Smooth muscle cell (in vitro differentiated cells): Measurements from ENCODE around the gene SCYL1. TPM values are rescaled to one million over a fixed set of nuclear protein-coding genes. Genes with fewer than 3 reads are reported as not detected.

Experiments
- DNase-seq: peaks from one replicate; lab custom pipeline; 2025; ENCODE audit not compliant: unreplicated experiment; lab: John Stamatoyannopoulos, UW
- H2AFZ ChIP-seq: fragments of 200-600 bp; sonication (generic); 2 replicates; pipeline ENCODE4 v1.6.0; 2016; ENCODE audit warnings: antibody characterized with exemption, low read depth, mild to moderate bottlenecking
- H3F3A ChIP-seq: fragments of 200-600 bp; sonication (generic); 2 replicates; pipeline ENCODE4 v1.6.0; 2017; ENCODE audit warnings: antibody characterized with exemption, low read depth
- H3K27ac ChIP-seq: fragments of 200-600 bp; sonication (generic); 2 replicates; pipeline ENCODE4 v1.5.1; 2016; ENCODE audit warnings: low read depth, mild to moderate bottlenecking
- H3K27me3 ChIP-seq: fragments of 200-600 bp; sonication (generic); 2 replicates; pipeline ENCODE4 v1.6.1; 2016; ENCODE audit warnings: low read depth, mild to moderate bottlenecking
- H3K36me3 ChIP-seq: fragments of 200-600 bp; sonication (generic); 2 replicates; pipeline ENCODE4 v1.5.1; 2016; ENCODE audit warnings: low read depth
- H3K4me1 ChIP-seq: fragments of 200-600 bp; sonication (generic); 2 replicates; pipeline ENCODE4 v1.5.1; 2016; ENCODE audit warnings: low read depth
- H3K4me2 ChIP-seq: fragments of 200-600 bp; sonication (generic); 2 replicates; pipeline ENCODE4 v1.6.0; 2016; ENCODE audit warnings: mild to moderate bottlenecking
- H3K4me3 ChIP-seq: fragments of 200-600 bp; sonication (generic); 2 replicates; pipeline ENCODE4 v1.5.1; 2016; ENCODE audit warnings: mild to moderate bottlenecking
- H3K79me2 ChIP-seq: fragments of 200-600 bp; sonication (generic); 2 replicates; pipeline ENCODE4 v1.6.0; 2016; ENCODE audit warnings: low read depth, mild to moderate bottlenecking
- H3K9ac ChIP-seq: fragments of 200-600 bp; sonication (generic); 2 replicates; pipeline ENCODE4 v1.6.0; 2016; ENCODE audit warnings: low read depth
- H3K9me3 ChIP-seq: fragments of 200-600 bp; sonication (generic); replicated peaks from 2 replicates; pipeline ENCODE4 v1.5.1; 2016; ENCODE audit warnings: low read depth
- H4K20me1 ChIP-seq: fragments of 200-600 bp; sonication (generic); 2 replicates; pipeline ENCODE4 v1.6.0; 2016; ENCODE audit warnings: low read depth
- WGBS: methylation state at CpG from one replicate; pipeline ENCODE4 v1.1.7; 2016; ENCODE audit warnings: low lambda C conversion rate; 5-methylcytosine and 5-hydroxymethylcytosine counted together
- polyA plus RNA-seq: library from polyadenylated mRNA; unstranded; fragments of >200 nt; fragmentation: Nextera tagmentation; extraction: Ambion mirVana; gene quantifications from 2 replicates; pipeline ENCODE4 v1.2.1, GENCODE V29; 2016
- total RNA-seq: library from RNA; depleted of rRNA; stranded (reverse); fragments of >200 nt; gene quantifications from 2 replicates; pipeline ENCODE4 v1.2.3, GENCODE V29; 2014
- TF ChIP-seq, protein P1 (sequence below): fragments of 200-600 bp; sonication (generic); IDR thresholded peaks from 2 replicates; pipeline ENCODE4 v1.5.1; 2017; ENCODE audit warnings: borderline replicate concordance, mild to moderate bottlenecking, antibody characterized with exemption; ENCODE audit not compliant: insufficient read depth, poor library complexity, severe bottlenecking

The SCYL1 gene
- total and polyA plus RNA-seq, 2 experiments from 2014 or later = 66.6 to 123 TPM

DNA sequence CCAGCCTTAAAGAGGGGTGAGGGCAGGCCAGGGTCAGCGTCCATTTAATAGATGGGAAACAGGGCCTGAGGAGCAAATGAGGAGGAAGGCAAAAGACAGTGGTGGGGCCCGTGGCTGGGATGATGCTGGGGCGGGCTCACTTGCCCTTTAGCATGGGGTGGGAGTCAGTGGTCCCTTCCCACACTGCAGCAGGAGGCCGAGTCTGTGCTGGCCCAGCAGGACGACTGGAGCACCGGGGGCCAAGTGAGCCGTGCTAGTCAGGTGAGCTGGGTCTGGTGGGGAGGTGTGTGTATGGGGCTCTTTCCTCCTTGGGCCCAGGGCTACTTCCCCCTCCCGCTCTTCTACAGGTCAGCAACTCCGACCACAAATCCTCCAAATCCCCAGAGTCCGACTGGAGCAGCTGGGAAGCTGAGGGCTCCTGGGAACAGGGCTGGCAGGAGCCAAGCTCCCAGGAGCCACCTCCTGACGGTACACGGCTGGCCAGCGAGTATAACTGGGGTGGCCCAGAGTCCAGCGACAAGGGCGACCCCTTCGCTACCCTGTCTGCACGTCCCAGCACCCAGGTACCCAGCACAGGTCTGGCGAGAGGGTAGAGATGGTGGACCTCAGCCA is 12.8 kb downstream of the SCYL1 start:
- no peak overlapping the region for H2AFZ ChIP-seq
- no peak overlapping the region for H3K9ac ChIP-seq
- H3K36me3 ChIP-seq = no peaks in the 10 kb centered on the region
- peaks cover 11% of the 10 kb centered on the region for H3K4me1 ChIP-seq
- WGBS = 79% methylated on average over 18 of the region's 18 CpGs
- H3F3A ChIP-seq = peaks cover 31% of the 10 kb centered on the region
- H3K4me2 ChIP-seq = no peak overlapping the region
- no peaks in the 10 kb centered on the region for H3K9me3 ChIP-seq
- DNase-seq = no peak
- TF ChIP-seq, protein P1, sequence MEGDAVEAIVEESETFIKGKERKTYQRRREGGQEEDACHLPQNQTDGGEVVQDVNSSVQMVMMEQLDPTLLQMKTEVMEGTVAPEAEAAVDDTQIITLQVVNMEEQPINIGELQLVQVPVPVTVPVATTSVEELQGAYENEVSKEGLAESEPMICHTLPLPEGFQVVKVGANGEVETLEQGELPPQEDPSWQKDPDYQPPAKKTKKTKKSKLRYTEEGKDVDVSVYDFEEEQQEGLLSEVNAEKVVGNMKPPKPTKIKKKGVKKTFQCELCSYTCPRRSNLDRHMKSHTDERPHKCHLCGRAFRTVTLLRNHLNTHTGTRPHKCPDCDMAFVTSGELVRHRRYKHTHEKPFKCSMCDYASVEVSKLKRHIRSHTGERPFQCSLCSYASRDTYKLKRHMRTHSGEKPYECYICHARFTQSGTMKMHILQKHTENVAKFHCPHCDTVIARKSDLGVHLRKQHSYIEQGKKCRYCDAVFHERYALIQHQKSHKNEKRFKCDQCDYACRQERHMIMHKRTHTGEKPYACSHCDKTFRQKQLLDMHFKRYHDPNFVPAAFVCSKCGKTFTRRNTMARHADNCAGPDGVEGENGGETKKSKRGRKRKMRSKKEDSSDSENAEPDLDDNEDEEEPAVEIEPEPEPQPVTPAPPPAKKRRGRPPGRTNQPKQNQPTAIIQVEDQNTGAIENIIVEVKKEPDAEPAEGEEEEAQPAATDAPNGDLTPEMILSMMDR = no peak
- no peaks in the 10 kb centered on the region for H3K79me2 ChIP-seq
- peaks cover 71% of the 10 kb centered on the region for H4K20me1 ChIP-seq
- no peak overlapping the region for H3K27ac ChIP-seq
- no peak overlapping the region for H3K4me3 ChIP-seq
- no peaks in the 10 kb centered on the region for H3K27me3 ChIP-seq

DNA sequence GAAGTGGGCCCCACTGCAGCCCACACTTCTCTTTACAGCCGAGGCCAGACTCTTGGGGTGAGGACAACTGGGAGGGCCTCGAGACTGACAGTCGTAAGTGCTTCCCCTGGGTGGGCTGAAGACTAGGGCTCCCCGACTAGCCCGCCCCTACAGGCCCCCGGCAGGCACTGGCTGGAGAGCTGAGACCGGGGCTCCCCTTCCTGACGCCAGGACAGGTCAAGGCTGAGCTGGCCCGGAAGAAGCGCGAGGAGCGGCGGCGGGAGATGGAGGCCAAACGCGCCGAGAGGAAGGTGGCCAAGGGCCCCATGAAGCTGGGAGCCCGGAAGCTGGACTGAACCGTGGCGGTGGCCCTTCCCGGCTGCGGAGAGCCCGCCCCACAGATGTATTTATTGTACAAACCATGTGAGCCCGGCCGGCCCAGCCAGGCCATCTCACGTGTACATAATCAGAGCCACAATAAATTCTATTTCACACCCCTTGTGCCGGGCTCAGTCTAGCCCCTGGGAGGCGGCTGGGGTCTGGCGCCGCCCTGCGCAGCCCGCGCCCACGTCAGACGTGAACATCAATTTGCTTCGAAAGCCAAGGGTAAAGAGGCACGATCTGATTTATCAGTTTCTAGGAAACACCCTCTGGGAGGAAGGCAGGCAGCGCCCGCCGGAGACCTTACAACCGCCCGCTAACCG is 13.5 kb downstream of the SCYL1 start:
- H3K79me2 ChIP-seq = no peaks in the 10 kb centered on the region
- no peak for DNase-seq
- peaks cover 25% of the 10 kb centered on the region for H3F3A ChIP-seq
- H2AFZ ChIP-seq = no peak overlapping the region
- no peak overlapping the region for H3K27ac ChIP-seq
- H4K20me1 ChIP-seq = peaks cover 65% of the 10 kb centered on the region
- H3K4me1 ChIP-seq = peaks cover 11% of the 10 kb centered on the region
- no peak overlapping the region for H3K4me3 ChIP-seq
- H3K27me3 ChIP-seq = no peaks in the 10 kb centered on the region
- no peaks in the 10 kb centered on the region for H3K36me3 ChIP-seq
- TF ChIP-seq, protein P1 = no peak
- no peaks in the 10 kb centered on the region for H3K9me3 ChIP-seq
- H3K9ac ChIP-seq = no peak overlapping the region
- H3K4me2 ChIP-seq = peak overlapping the region; percentile 83
- 88% methylated on average over 43 of the region's 43 CpGs for WGBS

DNA sequence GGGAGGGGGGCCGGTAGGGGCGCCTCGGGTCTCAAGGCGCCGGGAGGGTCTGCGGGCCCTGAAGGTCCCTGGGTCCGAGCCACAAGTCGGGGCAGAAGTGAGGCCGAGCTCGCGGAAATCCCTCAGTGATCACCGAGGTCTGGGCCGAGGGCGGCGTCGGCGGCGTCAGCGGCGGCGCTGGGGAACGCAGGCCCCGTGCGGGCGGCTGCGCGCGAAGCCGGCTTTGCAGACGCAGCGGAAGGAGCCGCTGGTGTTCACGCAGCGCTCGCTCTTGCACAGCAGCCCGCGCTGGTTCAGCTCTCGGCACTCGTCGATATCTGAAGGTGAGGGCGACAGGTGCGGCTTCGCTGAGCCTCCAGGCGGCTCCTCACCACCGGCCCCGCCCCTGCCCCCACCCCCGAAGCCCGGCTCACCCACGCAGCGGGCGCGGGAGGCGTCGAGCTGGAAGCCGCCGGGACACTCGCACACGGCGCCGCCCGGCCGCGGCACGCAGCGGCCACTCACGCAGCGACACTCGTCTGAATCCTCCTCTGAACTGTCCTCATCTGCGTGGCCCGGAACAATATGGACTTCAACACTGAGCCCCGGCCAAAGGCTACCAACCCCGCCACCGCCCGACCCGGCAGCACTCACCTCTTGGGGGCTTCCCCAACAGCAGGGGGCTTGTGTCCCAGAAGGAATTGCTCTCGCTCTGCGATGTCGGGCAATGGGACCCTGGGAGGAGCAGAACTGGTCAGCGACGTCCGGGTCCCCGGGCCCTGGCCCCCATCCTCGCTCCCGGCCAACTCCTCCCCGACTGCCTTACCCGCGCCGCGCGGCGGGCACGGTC is 14.2 kb downstream of the SCYL1 start:
- no peaks in the 10 kb centered on the region for H3K79me2 ChIP-seq
- no peaks in the 10 kb centered on the region for H3K27me3 ChIP-seq
- H3K4me2 ChIP-seq = peak overlapping the region; percentile 83
- DNase-seq = no peak
- H3K36me3 ChIP-seq = no peaks in the 10 kb centered on the region
- peaks cover 11% of the 10 kb centered on the region for H3K4me1 ChIP-seq
- no peak overlapping the region for H3K9ac ChIP-seq
- H2AFZ ChIP-seq = no peak overlapping the region
- no peaks in the 10 kb centered on the region for H3K9me3 ChIP-seq
- TF ChIP-seq, protein P1 = no peak
- H3F3A ChIP-seq = peaks cover 24% of the 10 kb centered on the region
- WGBS = 13% methylated on average over 62 of the region's 92 CpGs
- peak overlapping the region; percentile 51 for H3K4me3 ChIP-seq
- H3K27ac ChIP-seq = peak overlapping the region; percentile 24
- H4K20me1 ChIP-seq = peaks cover 57% of the 10 kb centered on the region
